IMR-90 (cell line): ENCODE results near the gene EMP1. TPM values are rescaled to one million over a fixed set of nuclear protein-coding genes. Genes with fewer than 3 reads are reported as not detected.

Source experiments
- ATAC-seq: fragments of 200-7000 bp; cut with Tn5 transposase; 2 replicates; pipeline ENCODE4 v1.9.1; 2020; ENCODE audit warnings: low read depth, mild to moderate bottlenecking, moderate library complexity
- BruUV-seq: library from RNA; stranded (reverse); fragments of 400-500 nt; replicated peaks from 2 replicates; lab custom pipeline; 2021; lab: Mats Ljungman, UMichigan
- CTCF ChIA-PET: fragments of 300-600 bp; formaldehyde crosslinking; extraction: SDS; loops from one replicate; lab custom pipeline; 2021; ENCODE audit warnings: antibody characterized with exemption; lab: Yijun Ruan, JAX
- POLR2A ChIA-PET: fragments of 300-600 bp; sonication (Branson Sonifier 250); formaldehyde crosslinking; loops from one replicate; lab custom pipeline; 2022; ENCODE audit warnings: antibody characterized with exemption; ENCODE audit not compliant: unreplicated experiment; lab: Charles Lee
- DNase-seq: peaks from one replicate; pipeline ENCODE4 v3.0.0; 2013
- H2AFZ ChIP-seq: replicated peaks from 2 replicates; pipeline ENCODE3; 2013; ENCODE audit warnings: low read length, mild to moderate bottlenecking; ENCODE audit not compliant: poor library complexity
- H2AK5ac ChIP-seq: 2 replicates; pipeline ENCODE4 v1.6.1; 2013; ENCODE audit warnings: low read depth, low read length, inconsistent platforms
- H2AK9ac ChIP-seq: replicated peaks from 2 replicates; pipeline ENCODE3; 2013; ENCODE audit warnings: mild to moderate bottlenecking, low read depth, low read length, moderate library complexity; ENCODE audit not compliant: poor library complexity
- H2BK120ac ChIP-seq: 2 replicates; pipeline ENCODE4 v1.6.1; 2013; ENCODE audit warnings: low read depth, low read length, inconsistent platforms
- H2BK15ac ChIP-seq: 3 replicates; pipeline ENCODE4 v1.6.1; 2013; ENCODE audit warnings: low read depth, low read length, inconsistent platforms
- H2BK20ac ChIP-seq: 2 replicates; pipeline ENCODE4 v1.6.1; 2013; ENCODE audit warnings: low read depth, mild to moderate bottlenecking, inconsistent platforms, low read length, moderate library complexity
- H2BK5ac ChIP-seq: 2 replicates; pipeline ENCODE4 v1.6.1; 2013; ENCODE audit warnings: mild to moderate bottlenecking, low read depth, low read length, inconsistent platforms; ENCODE audit not compliant: poor library complexity, severe bottlenecking
- H3K14ac ChIP-seq: replicated peaks from 2 replicates; pipeline ENCODE4 v1.6.1; 2013; ENCODE audit warnings: low read depth, low read length, inconsistent platforms
- H3K18ac ChIP-seq: 2 replicates; pipeline ENCODE4 v1.6.1; 2013; ENCODE audit warnings: low read depth, low read length, control low read depth
- H3K23ac ChIP-seq: 2 replicates; pipeline ENCODE4 v1.6.1; 2013; ENCODE audit warnings: low read depth, low read length, inconsistent platforms
- H3K27ac ChIP-seq: 2 replicates; pipeline ENCODE4 v1.5.1; 2013; ENCODE audit warnings: mild to moderate bottlenecking, control low read depth, low read length; ENCODE audit not compliant: insufficient read depth
- H3K27me3 ChIP-seq: 2 replicates; pipeline ENCODE4 v1.6.1; 2013; ENCODE audit warnings: low read length; ENCODE audit not compliant: control insufficient read depth, insufficient read depth
- H3K36me3 ChIP-seq: 2 replicates; pipeline ENCODE4 v1.6.1; 2013; ENCODE audit warnings: low read length, mixed read lengths; ENCODE audit not compliant: control insufficient read depth, insufficient read depth
- H3K4ac ChIP-seq: 2 replicates; pipeline ENCODE4 v1.6.1; 2013; ENCODE audit warnings: low read depth, low read length, inconsistent platforms
- H3K4me1 ChIP-seq: 2 replicates; pipeline ENCODE4 v1.6.1; 2013; ENCODE audit warnings: low read length, mixed read lengths; ENCODE audit not compliant: control insufficient read depth, insufficient read depth
- H3K4me2 ChIP-seq: 2 replicates; pipeline ENCODE4 v1.6.1; 2013; ENCODE audit warnings: low read depth, mild to moderate bottlenecking, control low read depth, low read length, moderate library complexity
- H3K4me3 ChIP-seq: 2 replicates; pipeline ENCODE4 v1.5.1; 2013; ENCODE audit warnings: low read depth, mild to moderate bottlenecking, control low read depth, low read length, moderate library complexity; ENCODE audit not compliant: insufficient read depth
- H3K56ac ChIP-seq: 2 replicates; pipeline ENCODE4 v1.6.1; 2013; ENCODE audit warnings: low read length, inconsistent platforms; ENCODE audit not compliant: insufficient read depth; ENCODE audit errors: extremely low read depth
- H3K79me1 ChIP-seq, 2 experiments: 2 replicates each; pipeline ENCODE4 v1.6.1; 2013; ENCODE audit warnings: low read length in 2 of 2, inconsistent platforms in 1 of 2, low read depth in 1 of 2
- H3K9ac ChIP-seq: 2 replicates; pipeline ENCODE4 v1.6.1; 2013; ENCODE audit warnings: low read depth, low read length, control low read depth
- H3K9me1 ChIP-seq: 2 replicates; pipeline ENCODE4 v1.6.1; 2013; ENCODE audit warnings: low read length, inconsistent platforms; ENCODE audit not compliant: insufficient read depth
- H3K9me3 ChIP-seq: 2 replicates; pipeline ENCODE4 v1.6.1; 2013; ENCODE audit warnings: low read length; ENCODE audit not compliant: control insufficient read depth, insufficient read depth
- H4K20me1 ChIP-seq: 2 replicates; pipeline ENCODE4 v1.6.1; 2013; ENCODE audit warnings: low read length, inconsistent platforms; ENCODE audit not compliant: insufficient read depth
- H4K5ac ChIP-seq: 2 replicates; pipeline ENCODE4 v1.6.1; 2013; ENCODE audit warnings: mild to moderate bottlenecking, low read depth, low read length, control low read depth
- H4K8ac ChIP-seq, 2 experiments: 2 replicates each; pipeline ENCODE4 v1.6.1; 2013; ENCODE audit warnings: low read depth in 2 of 2, low read length in 2 of 2, control low read depth in 1 of 2, inconsistent platforms in 1 of 2
- H4K91ac ChIP-seq: 2 replicates; pipeline ENCODE4 v1.6.1; 2013; ENCODE audit warnings: low read depth, low read length, inconsistent platforms; ENCODE audit not compliant: insufficient read depth
- BHLHE40 ChIP-seq: fragments of 150-350 bp; IDR thresholded peaks from 2 replicates; pipeline ENCODE4 v1.6.1; 2016; ENCODE audit warnings: mild to moderate bottlenecking, low read depth, low read length
- CEBPB ChIP-seq: IDR thresholded peaks from 2 replicates; pipeline ENCODE4 v1.6.1; 2012; ENCODE audit warnings: low read depth, low read length, improper control_type of control experiment
- CHD1 ChIP-seq: IDR thresholded peaks from 2 replicates; pipeline ENCODE4 v1.6.1; 2012; ENCODE audit warnings: low read depth, low read length, improper control_type of control experiment
- FOS ChIP-seq: fragments of 150-350 bp; IDR thresholded peaks from 2 replicates; pipeline ENCODE4 v1.6.1; 2016; ENCODE audit warnings: low read depth, low read length
- MAFK ChIP-seq: IDR thresholded peaks from 2 replicates; pipeline ENCODE4 v1.6.1; 2012; ENCODE audit warnings: low read depth, low read length, improper control_type of control experiment
- MAZ ChIP-seq: IDR thresholded peaks from 2 replicates; pipeline ENCODE4 v1.6.1; 2012; ENCODE audit warnings: low read depth, mild to moderate bottlenecking, low read length, improper control_type of control experiment, moderate library complexity, borderline replicate concordance
- MXI1 ChIP-seq: IDR thresholded peaks from 2 replicates; pipeline ENCODE4 v1.6.1; 2012; ENCODE audit warnings: low read depth, mild to moderate bottlenecking, low read length, moderate library complexity, borderline replicate concordance
- NFE2L2 ChIP-seq: fragments of 150-350 bp; IDR thresholded peaks from 2 replicates; pipeline ENCODE4 v1.6.1; 2016; ENCODE audit warnings: low read depth, mild to moderate bottlenecking, low read length
- POLR2A ChIP-seq: IDR thresholded peaks from 2 replicates; pipeline ENCODE4 v1.6.1; 2012; ENCODE audit warnings: mild to moderate bottlenecking, low read depth, low read length
- RAD21 ChIP-seq: IDR thresholded peaks from 2 replicates; pipeline ENCODE4 v1.6.1; 2012; ENCODE audit warnings: low read length, improper control_type of control experiment
- RCOR1 ChIP-seq: IDR thresholded peaks from 2 replicates; pipeline ENCODE4 v1.6.1; 2012; ENCODE audit warnings: mild to moderate bottlenecking, low read length, improper control_type of control experiment; ENCODE audit not compliant: insufficient replicate concordance
- RFX5 ChIP-seq: IDR thresholded peaks from 2 replicates; pipeline ENCODE4 v1.8.0; 2012; ENCODE audit warnings: low read depth, mild to moderate bottlenecking, low read length, moderate library complexity
- SMC3 ChIP-seq: fragments of 150-350 bp; IDR thresholded peaks from 2 replicates; pipeline ENCODE4 v1.6.1; 2016; ENCODE audit warnings: low read depth, mild to moderate bottlenecking, antibody characterized with exemption, low read length, moderate library complexity
- WGBS, 2 experiments: methylation state at CpG; one replicate each; pipeline versions ENCODE4 v1.1.5 to v1.1.7; 2013; ENCODE audit warnings: missing lambda C conversion rate in 2 of 2; ENCODE audit not compliant: insufficient read length in 1 of 2; ENCODE audit errors: extremely low coverage in 2 of 2; 5-methylcytosine and 5-hydroxymethylcytosine counted together
- dilution Hi-C: fragments of 300-500 bp; cut with HindIII; formaldehyde crosslinking; loops from one replicate; pipeline ENCODE4 v1.14.3; 2018; ENCODE audit warnings: low sequenced_read_pairs; ENCODE audit not compliant: unreplicated experiment
- in situ Hi-C: fragments of 300-500 bp; cut with MboI; formaldehyde crosslinking; loops from 3 replicates; pipeline ENCODE4 v1.14.3; 2019; ENCODE audit warnings: low sequenced_read_pairs, inconsistent platforms, mixed read lengths
- intact Hi-C: fragments of 100-400 bp; cut with micrococcal nuclease; formaldehyde crosslinking; loops from 2 replicates; pipeline ENCODE4 v1.10.0; 2022
- polyA plus RNA-seq, 3 experiments: library from polyadenylated mRNA; depleted of rRNA; stranded (reverse); fragments of >200 nt; gene quantifications; 2 replicates each; pipeline ENCODE4 v1.2.3, GENCODE V29; 2012; ENCODE audit warnings: low replicate concordance in 1 of 3
- total RNA-seq: library from RNA; depleted of rRNA; stranded (reverse); fragments of >200 nt; gene quantifications from 2 replicates; pipeline ENCODE4 v1.2.3, GENCODE V29; 2012
- TF ChIP-seq, protein P1 (sequence below): fragments of 150-350 bp; IDR thresholded peaks from 2 replicates; pipeline ENCODE4 v1.6.1; 2017; ENCODE audit warnings: mild to moderate bottlenecking, antibody characterized with exemption, low read length, low read depth
- TF ChIP-seq, protein P2 (sequence below): fragments of 150-350 bp; IDR thresholded peaks from 2 replicates; pipeline ENCODE4 v1.6.1; 2016; ENCODE audit warnings: low read depth, mild to moderate bottlenecking, low read length, moderate library complexity, borderline replicate concordance
- TF ChIP-seq, protein P3 (sequence below): conservative IDR thresholded peaks from 2 replicates; pipeline ENCODE4 v1.5.1; 2012; ENCODE audit warnings: mild to moderate bottlenecking, low read depth, low read length, improper control_type of control experiment

EMP1 gene
- total and polyA plus RNA-seq, 2 of the 4 experiments (the other 2 are of a cell fraction), result 137 to 201 TPM

DNA sequence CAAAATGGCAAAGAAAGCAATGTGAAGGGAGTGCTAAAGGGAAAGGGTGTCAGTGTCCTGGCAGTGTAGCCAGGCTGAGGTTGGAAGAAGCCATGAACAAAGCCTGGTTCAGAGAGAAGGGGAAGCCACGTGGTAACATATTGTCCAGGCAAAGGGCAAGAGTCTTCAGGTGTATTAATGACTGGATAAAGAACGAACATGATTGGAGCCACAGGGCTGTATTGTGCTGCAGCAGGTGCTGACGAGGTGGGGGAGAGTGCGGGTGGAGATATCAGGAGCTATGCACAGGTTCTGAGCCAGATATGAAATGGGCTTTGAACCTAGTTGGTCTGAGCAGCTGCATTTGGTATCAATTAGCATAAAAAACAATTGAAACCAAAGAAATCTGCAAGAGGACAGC, 18.6 kb upstream of the EMP1 start:
- H2BK20ac ChIP-seq, result no peak overlapping the region
- H3K4me1 ChIP-seq, result peaks cover 21% of the 10 kb centered on the region
- no peak overlapping the region; the same call in 2 of the 3 replicates for H2BK15ac ChIP-seq
- no peaks in the 10 kb centered on the region for H3K27me3 ChIP-seq
- 71% methylated on average over 1 of the region's 4 CpGs; no CpG with 5 or more reads in 1 of the 2 experiments for WGBS, 2 experiments
- H3K4me2 ChIP-seq, result no peak overlapping the region
- ATAC-seq (no peak), DNase-seq (no peak)
- no peaks in the 10 kb centered on the region for H4K20me1 ChIP-seq
- H3K14ac ChIP-seq, result no peak overlapping the region
- no peak overlapping the region for H4K91ac ChIP-seq
- dilution Hi-C loops, result no loop called here
- H3K36me3 ChIP-seq, result no peaks in the 10 kb centered on the region
- H3K9me1 ChIP-seq, result peaks cover 16% of the 10 kb centered on the region
- H2AFZ ChIP-seq, result no peak overlapping the region
- no peak overlapping the region; the same call in 1 of the 2 replicates for H3K23ac ChIP-seq
- no peak overlapping the region for H3K18ac ChIP-seq
- intact Hi-C loops, result no loop called here
- H3K56ac ChIP-seq, result no peak overlapping the region
- POLR2A ChIA-PET, result no interaction called here
- BruUV-seq, result no TSS peak
- H3K79me1 ChIP-seq, result 0 out of 4 replicates have a peak, but pooled peaks cover 0 to 3% of the 10 kb centered on the region in 2 experiments
- H3K4me3 ChIP-seq, result no peak overlapping the region
- no peak overlapping the region for H4K5ac ChIP-seq
- H3K27ac ChIP-seq, result no peak overlapping the region
- TF ChIP-seq, protein P1, sequence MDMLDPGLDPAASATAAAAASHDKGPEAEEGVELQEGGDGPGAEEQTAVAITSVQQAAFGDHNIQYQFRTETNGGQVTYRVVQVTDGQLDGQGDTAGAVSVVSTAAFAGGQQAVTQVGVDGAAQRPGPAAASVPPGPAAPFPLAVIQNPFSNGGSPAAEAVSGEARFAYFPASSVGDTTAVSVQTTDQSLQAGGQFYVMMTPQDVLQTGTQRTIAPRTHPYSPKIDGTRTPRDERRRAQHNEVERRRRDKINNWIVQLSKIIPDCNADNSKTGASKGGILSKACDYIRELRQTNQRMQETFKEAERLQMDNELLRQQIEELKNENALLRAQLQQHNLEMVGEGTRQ, result no peak
- no peak for TF ChIP-seq MXI1
- TF ChIP-seq SMC3, result no peak
- TF ChIP-seq RCOR1, result no peak
- TF ChIP-seq FOS, result no peak
- no peak for TF ChIP-seq RAD21
- TF ChIP-seq NFE2L2, result no peak
- no peak for TF ChIP-seq MAFK
- no peak for TF ChIP-seq RFX5
- TF ChIP-seq BHLHE40, result no peak
- TF ChIP-seq CHD1, result no peak
- TF ChIP-seq MAZ, result no peak
- TF ChIP-seq CEBPB, result no peak
- no peak for TF ChIP-seq POLR2A
- TF ChIP-seq, protein P2, sequence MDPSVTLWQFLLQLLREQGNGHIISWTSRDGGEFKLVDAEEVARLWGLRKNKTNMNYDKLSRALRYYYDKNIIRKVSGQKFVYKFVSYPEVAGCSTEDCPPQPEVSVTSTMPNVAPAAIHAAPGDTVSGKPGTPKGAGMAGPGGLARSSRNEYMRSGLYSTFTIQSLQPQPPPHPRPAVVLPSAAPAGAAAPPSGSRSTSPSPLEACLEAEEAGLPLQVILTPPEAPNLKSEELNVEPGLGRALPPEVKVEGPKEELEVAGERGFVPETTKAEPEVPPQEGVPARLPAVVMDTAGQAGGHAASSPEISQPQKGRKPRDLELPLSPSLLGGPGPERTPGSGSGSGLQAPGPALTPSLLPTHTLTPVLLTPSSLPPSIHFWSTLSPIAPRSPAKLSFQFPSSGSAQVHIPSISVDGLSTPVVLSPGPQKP, result no peak
- TF ChIP-seq, protein P3, sequence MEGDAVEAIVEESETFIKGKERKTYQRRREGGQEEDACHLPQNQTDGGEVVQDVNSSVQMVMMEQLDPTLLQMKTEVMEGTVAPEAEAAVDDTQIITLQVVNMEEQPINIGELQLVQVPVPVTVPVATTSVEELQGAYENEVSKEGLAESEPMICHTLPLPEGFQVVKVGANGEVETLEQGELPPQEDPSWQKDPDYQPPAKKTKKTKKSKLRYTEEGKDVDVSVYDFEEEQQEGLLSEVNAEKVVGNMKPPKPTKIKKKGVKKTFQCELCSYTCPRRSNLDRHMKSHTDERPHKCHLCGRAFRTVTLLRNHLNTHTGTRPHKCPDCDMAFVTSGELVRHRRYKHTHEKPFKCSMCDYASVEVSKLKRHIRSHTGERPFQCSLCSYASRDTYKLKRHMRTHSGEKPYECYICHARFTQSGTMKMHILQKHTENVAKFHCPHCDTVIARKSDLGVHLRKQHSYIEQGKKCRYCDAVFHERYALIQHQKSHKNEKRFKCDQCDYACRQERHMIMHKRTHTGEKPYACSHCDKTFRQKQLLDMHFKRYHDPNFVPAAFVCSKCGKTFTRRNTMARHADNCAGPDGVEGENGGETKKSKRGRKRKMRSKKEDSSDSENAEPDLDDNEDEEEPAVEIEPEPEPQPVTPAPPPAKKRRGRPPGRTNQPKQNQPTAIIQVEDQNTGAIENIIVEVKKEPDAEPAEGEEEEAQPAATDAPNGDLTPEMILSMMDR, result no peak
- H3K9ac ChIP-seq, result no peak overlapping the region
- no peak overlapping the region for H4K8ac ChIP-seq
- no peak overlapping the region for H2BK5ac ChIP-seq
- no peak overlapping the region for H3K4ac ChIP-seq
- in situ Hi-C loops, result no loop called here
- no peak overlapping the region for H2BK120ac ChIP-seq
- no peaks in the 10 kb centered on the region for H3K9me3 ChIP-seq
- CTCF ChIA-PET, result no interaction called here
- peak overlapping the region; percentile 54; the same call in 1 of the 2 replicates for H2AK5ac ChIP-seq
- no peak overlapping the region for H2AK9ac ChIP-seq
